Kidney (tissue), 14 donors: ENCODE measurements around the gene PPP2R2C. TPM values are rescaled to one million over a fixed set of nuclear protein-coding genes. Genes with fewer than 3 reads are reported as not detected.

Source experiments
- DNase-seq, 5 donors: peaks; one replicate each; pipeline ENCODE4 v3.0.0-alpha.2; 2013 to 2020
- FAIRE-seq: peaks from 2 replicates; lab custom pipeline; 2012; peaks lifted over from hg19 to GRCh38; lab: Jason Lieb, UNC
- H3K27ac ChIP-seq, 2 donors: one replicate each; pipeline ENCODE4 v1.7.0; 2013; ENCODE audit warnings: low read depth in 2 of 2, low read length in 2 of 2, inconsistent platforms in 1 of 2
- H3K27me3 ChIP-seq: one replicate; pipeline ENCODE4 v1.7.1; 2013; ENCODE audit warnings: low read length, inconsistent platforms; ENCODE audit not compliant: control insufficient read depth, insufficient read depth
- H3K36me3 ChIP-seq, 3 donors: one replicate each; pipeline versions ENCODE4 v1.7.0 to v1.7.1; 2013; ENCODE audit warnings: low read length in 3 of 3, control low read depth in 1 of 3, inconsistent platforms in 1 of 3; ENCODE audit not compliant: insufficient read depth in 3 of 3, control insufficient read depth in 2 of 3
- H3K4me1 ChIP-seq, 3 donors: one replicate each; pipeline versions ENCODE4 v1.7.0 to v1.7.1; 2013; ENCODE audit warnings: low read length in 3 of 3, inconsistent platforms in 1 of 3, low read depth in 1 of 3; ENCODE audit not compliant: control insufficient read depth in 2 of 3, insufficient read depth in 2 of 3
- H3K4me3 ChIP-seq, 3 donors: one replicate each; pipeline versions ENCODE4 v1.7.0 to v1.8.1; 2013; ENCODE audit warnings: low read length in 3 of 3, control low read depth in 1 of 3, inconsistent platforms in 1 of 3
- H3K9ac ChIP-seq, 3 donors: one replicate each; pipeline versions ENCODE4 v1.7.0 to v1.7.1; 2013; ENCODE audit warnings: low read length in 3 of 3, control low read depth in 1 of 3, inconsistent platforms in 1 of 3
- H3K9me3 ChIP-seq, 3 donors: one replicate each; pipeline versions ENCODE4 v1.7.0 to v1.7.1; 2013; ENCODE audit warnings: low read length in 3 of 3, control low read depth in 1 of 3, inconsistent platforms in 1 of 3; ENCODE audit not compliant: control insufficient read depth in 2 of 3, insufficient read depth in 1 of 3
- intact Hi-C: fragments of 100-400 bp; cut with DNase I; formaldehyde crosslinking; loops from one replicate; pipeline ENCODE4 v1.11.1; 2022
- polyA plus RNA-seq: library from polyadenylated mRNA; stranded (reverse); fragments of 350-450 nt; fragmentation: Illumina TruSeq; extraction: RNeasy Lipid Tissue Mini Kit (QIAGEN cat#74804); gene quantifications from one replicate; pipeline ENCODE4 v1.2.3, GENCODE V29; 2014; ENCODE audit warnings: low read depth, low replicate concordance; ENCODE audit not compliant: insufficient read depth
- total RNA-seq: library from RNA; stranded (reverse); fragmentation: NEBNext Ultra II Directional; extraction: Animal tissue kit (Norgen Biotek cat#: 25700); gene quantifications from one replicate; pipeline ENCODE4 v1.2.1, GENCODE V29; 2021
- TF ChIP-seq, protein P1 (sequence below): IDR thresholded peaks from 3 replicates; pipeline ENCODE4 v1.5.1; 2012; ENCODE audit warnings: mild to moderate bottlenecking, moderate library complexity, borderline replicate concordance; ENCODE audit not compliant: insufficient read depth; ENCODE audit errors: extremely low read depth
- donor health status: control.
- donor health status: control.
- donor health status: control.
- donor health status: control.
- donor health status: control.
- donor health status: DM: yes; HTN: yes; CAD: no.
- donor health status: Normal renal cell carcinoma (clear cell type).

Gene PPP2R2C
- total and polyA plus RNA-seq, 2 donors from 2014 or later, result 0.39 to 0.82 TPM

GRCh38 chr4:6448476-6449170 is 23.8 kb downstream of the PPP2R2C start:
- FAIRE-seq (no peak), DNase-seq (no peak)
- H3K27me3 ChIP-seq, result no peaks in the 10 kb centered on the region

GRCh38 chr4:6447672-6448171 is 24.7 kb downstream of the PPP2R2C start:
- no peak overlapping the region for H3K4me3 ChIP-seq
- no peaks in the 10 kb centered on the region for H3K36me3 ChIP-seq
- no peaks in the 10 kb centered on the region for H3K27me3 ChIP-seq
- TF ChIP-seq, protein P1, sequence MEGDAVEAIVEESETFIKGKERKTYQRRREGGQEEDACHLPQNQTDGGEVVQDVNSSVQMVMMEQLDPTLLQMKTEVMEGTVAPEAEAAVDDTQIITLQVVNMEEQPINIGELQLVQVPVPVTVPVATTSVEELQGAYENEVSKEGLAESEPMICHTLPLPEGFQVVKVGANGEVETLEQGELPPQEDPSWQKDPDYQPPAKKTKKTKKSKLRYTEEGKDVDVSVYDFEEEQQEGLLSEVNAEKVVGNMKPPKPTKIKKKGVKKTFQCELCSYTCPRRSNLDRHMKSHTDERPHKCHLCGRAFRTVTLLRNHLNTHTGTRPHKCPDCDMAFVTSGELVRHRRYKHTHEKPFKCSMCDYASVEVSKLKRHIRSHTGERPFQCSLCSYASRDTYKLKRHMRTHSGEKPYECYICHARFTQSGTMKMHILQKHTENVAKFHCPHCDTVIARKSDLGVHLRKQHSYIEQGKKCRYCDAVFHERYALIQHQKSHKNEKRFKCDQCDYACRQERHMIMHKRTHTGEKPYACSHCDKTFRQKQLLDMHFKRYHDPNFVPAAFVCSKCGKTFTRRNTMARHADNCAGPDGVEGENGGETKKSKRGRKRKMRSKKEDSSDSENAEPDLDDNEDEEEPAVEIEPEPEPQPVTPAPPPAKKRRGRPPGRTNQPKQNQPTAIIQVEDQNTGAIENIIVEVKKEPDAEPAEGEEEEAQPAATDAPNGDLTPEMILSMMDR, result no peak
- DNase-seq (peak in 1 of 5 donors; percentile 10), FAIRE-seq (no peak)
- no peak overlapping the region for H3K27ac ChIP-seq
- no peak overlapping the region for H3K9ac ChIP-seq
- no peaks in the 10 kb centered on the region for H3K4me1 ChIP-seq
- no peaks in the 10 kb centered on the region for H3K9me3 ChIP-seq
- intact Hi-C loops, result no loop called here

More at GRCh38 chr4:6448476-6449170, 23.8 kb downstream of the PPP2R2C start:
- Histone ChIP-seq H3K36me3 (no peaks in the 10 kb centered on the region), H3K27ac (no peak overlapping the region), H3K9ac (no peak overlapping the region), H3K4me1 (no peaks in the 10 kb centered on the region), H3K9me3 (no peaks in the 10 kb centered on the region), H3K4me3 (no peak overlapping the region)
- intact Hi-C loops, result no loop called here
- TF ChIP-seq, protein P1, result no peak

- FAIRE-seq (no peak), DNase-seq (peak in 3 of 5 donors; percentile 23 to 58 (median 36))
Observed at GRCh38 chr4:6446538-6447451, 25.6 kb downstream of the PPP2R2C start.

More at GRCh38 chr4:6446538-6447451, 25.6 kb downstream of the PPP2R2C start:
- Histone ChIP-seq H3K27me3 (no peaks in the 10 kb centered on the region), H3K9ac (no peak overlapping the region), H3K4me3 (no peak overlapping the region), H3K27ac (no peak overlapping the region), H3K36me3 (no peaks in the 10 kb centered on the region), H3K9me3 (no peaks in the 10 kb centered on the region), H3K4me1 (no peaks in the 10 kb centered on the region)
- intact Hi-C loops, result no loop called here
- TF ChIP-seq, protein P1, result no peak
